B cell (primary cell): Measurements from ENCODE around the gene LHFPL6. TPM values are rescaled to one million over a fixed set of nuclear protein-coding genes. Genes with fewer than 3 reads are reported as not detected.

ENCODE experiments used
- ATAC-seq: fragments of 200-7000 bp; cut with Tn5 transposase; one replicate; pipeline ENCODE4 v1.10.0; 2021; ENCODE audit warnings: low read depth, mild to moderate bottlenecking, moderate number of reproducible peaks, moderate library complexity
- CTCF ChIA-PET: fragments of 350-600 bp; sonication (Branson Sonifier 250); formaldehyde crosslinking; loops from one replicate; lab custom pipeline; 2021; ENCODE audit warnings: antibody characterized with exemption, inconsistent platforms; lab: Charles Lee
- POLR2A ChIA-PET: fragments of 350-600 bp; sonication (Branson Sonifier 250); formaldehyde crosslinking; loops from one replicate; lab custom pipeline; 2021; ENCODE audit warnings: antibody characterized with exemption; lab: Charles Lee
- DNase-seq: peaks from one replicate; pipeline ENCODE4 v3.0.0; 2013
- H2AFZ ChIP-seq: 2 replicates; pipeline ENCODE4 v1.6.1; 2012; ENCODE audit warnings: mild to moderate bottlenecking, low read depth, low read length; ENCODE audit not compliant: insufficient read depth, poor library complexity, severe bottlenecking
- H3K27ac ChIP-seq, 2 donors: 1 replicate in 1 of 2; 2 replicates in 1 of 2; pipeline ENCODE4 v1.5.1; 2012 to 2013; ENCODE audit warnings: low read length in 2 of 2, mild to moderate bottlenecking in 2 of 2, moderate library complexity in 1 of 2
- H3K27me3 ChIP-seq, 4 experiments: fragments of 200-600 bp in 1 of 4; sonication (generic) in 1 of 4; replicated peaks in 1 of 4; 1 replicate in 2 of 4; 2 replicates in 2 of 4; pipeline versions ENCODE4 v1.6.1 to v1.7.0; 2013 to 2016; ENCODE audit warnings: low read length in 3 of 4, mild to moderate bottlenecking in 2 of 4, mixed read lengths in 1 of 4, moderate library complexity in 1 of 4; ENCODE audit not compliant: insufficient read depth in 4 of 4, control insufficient read depth in 3 of 4; ENCODE audit errors: control extremely low read depth in 1 of 4
- H3K36me3 ChIP-seq, 2 experiments: replicated peaks in 1 of 2; 1 replicate in 1 of 2; 2 replicates in 1 of 2; pipeline versions ENCODE4 v1.6.1 to v1.7.1; 2013; ENCODE audit warnings: low read length in 1 of 2; ENCODE audit not compliant: insufficient read depth in 2 of 2, control insufficient read depth in 1 of 2; ENCODE audit errors: control extremely low read depth in 1 of 2, extremely low read depth in 1 of 2
- H3K4me1 ChIP-seq, 2 donors: fragments of 200-600 bp in 1 of 2; sonication (generic) in 1 of 2; 1 replicate in 1 of 2; 2 replicates in 1 of 2; pipeline versions ENCODE4 v1.5.1 to v1.6.1; 2013 to 2017; ENCODE audit warnings: low read length in 2 of 2; ENCODE audit not compliant: control insufficient read depth in 2 of 2, insufficient read depth in 2 of 2
- H3K4me2 ChIP-seq: replicated peaks from 2 replicates; pipeline ENCODE3; 2012; ENCODE audit warnings: mild to moderate bottlenecking, low read depth, low read length; ENCODE audit not compliant: poor library complexity, severe bottlenecking
- H3K4me3 ChIP-seq, 5 experiments: fragments of 200-600 bp in 1 of 5; sonication (generic) in 1 of 5; 1 replicate in 3 of 5; 2 replicates in 2 of 5; pipeline versions ENCODE4 v1.5.1 to v1.7.0; 2011 to 2016; ENCODE audit warnings: low read length in 4 of 5, mild to moderate bottlenecking in 4 of 5, low read depth in 2 of 5, control low read depth in 1 of 5, moderate library complexity in 1 of 5; ENCODE audit not compliant: insufficient read depth in 1 of 5; ENCODE audit errors: control extremely low read depth in 1 of 5, extremely low read depth in 1 of 5
- H3K79me2 ChIP-seq: fragments of 200-600 bp; sonication (generic); one replicate; pipeline ENCODE4 v1.6.0; 2016; ENCODE audit warnings: low read length; ENCODE audit not compliant: control insufficient read depth, insufficient read depth
- H3K9ac ChIP-seq: fragments of 200-600 bp; sonication (generic); 2 replicates; pipeline ENCODE4 v1.6.1; 2017; ENCODE audit warnings: mild to moderate bottlenecking, low read length, moderate library complexity
- H3K9me3 ChIP-seq, 3 donors: one replicate each; pipeline versions ENCODE4 v1.6.1 to v1.7.1; 2013; ENCODE audit warnings: low read length in 2 of 3; ENCODE audit not compliant: control insufficient read depth in 2 of 3, insufficient read depth in 1 of 3; ENCODE audit errors: control extremely low read depth in 1 of 3
- H4K20me1 ChIP-seq: 2 replicates; pipeline ENCODE4 v1.6.0; 2012; ENCODE audit warnings: mild to moderate bottlenecking, low read length; ENCODE audit not compliant: insufficient read depth, control insufficient read depth, poor library complexity, severe bottlenecking
- H3K27ac Mint-ChIP-seq: one replicate; pipeline ENCODE4 v1.8.0; 2021; ENCODE audit warnings: mixed read lengths
- H3K27me3 Mint-ChIP-seq: one replicate; pipeline ENCODE4 v1.8.0; 2021; ENCODE audit warnings: mixed read lengths
- H3K4me1 Mint-ChIP-seq: one replicate; pipeline ENCODE4 v1.8.0; 2021; ENCODE audit warnings: mixed read lengths
- H3K4me3 Mint-ChIP-seq: one replicate; pipeline ENCODE4 v1.8.0; 2021; ENCODE audit warnings: mixed read lengths
- H3K9me3 Mint-ChIP-seq: one replicate; pipeline ENCODE4 v1.8.0; 2022; ENCODE audit warnings: mixed read lengths; ENCODE audit not compliant: insufficient read depth
- CTCF ChIP-seq: fragments of 200-600 bp; IDR thresholded peaks from one replicate; pipeline ENCODE4 v1.8.0; 2022; ENCODE audit warnings: antibody characterized with exemption, mild to moderate bottlenecking
- EZH2 ChIP-seq: IDR thresholded peaks from 2 replicates; pipeline ENCODE4 v1.6.1; 2012; ENCODE audit warnings: borderline replicate concordance, low read depth, mild to moderate bottlenecking, moderate library complexity, low read length; ENCODE audit not compliant: insufficient read depth, poor library complexity, severe bottlenecking
- WGBS: methylation state at CpG from one replicate; pipeline ENCODE4 v1.1.5; 2013; ENCODE audit warnings: missing lambda C conversion rate; ENCODE audit not compliant: insufficient coverage; 5-methylcytosine and 5-hydroxymethylcytosine counted together
- intact Hi-C: fragments of 100-400 bp; cut with micrococcal nuclease; formaldehyde crosslinking; loops from one replicate; pipeline ENCODE4 v1.10.0; 2022
- polyA plus RNA-seq: library from polyadenylated mRNA; depleted of rRNA; stranded (reverse); fragments of >200 nt; gene quantifications from 2 replicates; pipeline ENCODE4 v1.2.3, GENCODE V29; 2012
- total RNA-seq, 2 donors: library from RNA; stranded (reverse); fragments of 120-200 nt in 1 of 2; gene quantifications; 1 replicate in 1 of 2; 2 replicates in 1 of 2; pipeline versions ENCODE4 v1.2.3 to v1.2.4, GENCODE V29; 2013 to 2022

The LHFPL6 gene
- total and polyA plus RNA-seq, 2 donors (not counting 1 experiment from before 2014, with no cell fraction given): 0.01 TPM; not detected in 1

GRCh38 chr13:39451301-39451700, 151.7 kb downstream of the LHFPL6 start:
- Mint-ChIP-seq H3K27ac (no peak overlapping the region), H3K27me3 (no peaks in the 10 kb centered on the region), H3K4me1 (peaks cover 18% of the 10 kb centered on the region), H3K4me3 (no peak overlapping the region), H3K9me3 (no peaks in the 10 kb centered on the region)
- ChIA-PET CTCF (no interaction called here), POLR2A (no interaction called here)
- Histone ChIP-seq H4K20me1 (no peaks in the 10 kb centered on the region), H3K4me2 (peak overlapping the region; percentile 30), H3K27ac (peak overlapping the region in 1 of 2 donors; percentile 60), H3K36me3 (no peaks in the 10 kb centered on the region), H3K4me1 (peaks cover 8 to 13% of the 10 kb centered on the region in 2 donors), H2AFZ (no peak overlapping the region), H3K79me2 (no peaks in the 10 kb centered on the region), H3K9me3 (no peaks in the 10 kb centered on the region), H3K27me3 (no peaks in the 10 kb centered on the region), H3K9ac (no peak overlapping the region), H3K4me3 (no peak overlapping the region)
- TF ChIP-seq EZH2: no peak
- no peak for TF ChIP-seq CTCF
- WGBS: no CpG with 5 or more reads among the region's 1 CpG
- no peak for ATAC-seq
- intact Hi-C loops: no loop called here
- DNase-seq: no peak

GRCh38 chr13:39450176-39450575, 152.8 kb downstream of the LHFPL6 start:
- peaks cover 8 to 13% of the 10 kb centered on the region in 2 donors for H3K4me1 ChIP-seq
- intact Hi-C loops: no loop called here
- POLR2A ChIA-PET: no interaction called here
- no peak overlapping the region for H3K4me3 Mint-ChIP-seq
- no peaks in the 10 kb centered on the region for H3K27me3 Mint-ChIP-seq
- H3K36me3 ChIP-seq: no peaks in the 10 kb centered on the region
- no peaks in the 10 kb centered on the region for H3K79me2 ChIP-seq
- H3K4me3 ChIP-seq: no peak overlapping the region
- no peak overlapping the region for H3K4me2 ChIP-seq
- H4K20me1 ChIP-seq: no peaks in the 10 kb centered on the region
- no peak overlapping the region for H3K9ac ChIP-seq
- no peak overlapping the region for H2AFZ ChIP-seq
- H3K27me3 ChIP-seq: no peaks in the 10 kb centered on the region
- ATAC-seq: no peak
- H3K9me3 ChIP-seq: no peaks in the 10 kb centered on the region
- H3K9me3 Mint-ChIP-seq: no peaks in the 10 kb centered on the region
- DNase-seq: no peak
- no peak overlapping the region for H3K27ac Mint-ChIP-seq
- no peak overlapping the region for H3K27ac ChIP-seq
- TF ChIP-seq CTCF (no peak), EZH2 (no peak)
- H3K4me1 Mint-ChIP-seq: peaks cover 18% of the 10 kb centered on the region
- CTCF ChIA-PET: no interaction called here
